Measurements from ENCODE around the gene CDH26.

GRCh38 chr20:60048634-60049521 lies 90.7 kb downstream of the CDH26 start:
- no peak for TF ChIP-seq NR3C1 (CRISPR knock-in tag; conservative IDR thresholded peaks at IDR 0.05; ENCODE audit: low read depth)
- TF ChIP-seq, protein P1, sequence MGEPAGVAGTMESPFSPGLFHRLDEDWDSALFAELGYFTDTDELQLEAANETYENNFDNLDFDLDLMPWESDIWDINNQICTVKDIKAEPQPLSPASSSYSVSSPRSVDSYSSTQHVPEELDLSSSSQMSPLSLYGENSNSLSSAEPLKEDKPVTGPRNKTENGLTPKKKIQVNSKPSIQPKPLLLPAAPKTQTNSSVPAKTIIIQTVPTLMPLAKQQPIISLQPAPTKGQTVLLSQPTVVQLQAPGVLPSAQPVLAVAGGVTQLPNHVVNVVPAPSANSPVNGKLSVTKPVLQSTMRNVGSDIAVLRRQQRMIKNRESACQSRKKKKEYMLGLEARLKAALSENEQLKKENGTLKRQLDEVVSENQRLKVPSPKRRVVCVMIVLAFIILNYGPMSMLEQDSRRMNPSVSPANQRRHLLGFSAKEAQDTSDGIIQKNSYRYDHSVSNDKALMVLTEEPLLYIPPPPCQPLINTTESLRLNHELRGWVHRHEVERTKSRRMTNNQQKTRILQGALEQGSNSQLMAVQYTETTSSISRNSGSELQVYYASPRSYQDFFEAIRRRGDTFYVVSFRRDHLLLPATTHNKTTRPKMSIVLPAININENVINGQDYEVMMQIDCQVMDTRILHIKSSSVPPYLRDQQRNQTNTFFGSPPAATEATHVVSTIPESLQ (CRISPR knock-in tag; IDR thresholded peaks at IDR 0.05) = no peak
- no peak for TF ChIP-seq FOXP4 (CRISPR knock-in tag; IDR thresholded peaks at IDR 0.05)
- TF ChIP-seq, protein P2, sequence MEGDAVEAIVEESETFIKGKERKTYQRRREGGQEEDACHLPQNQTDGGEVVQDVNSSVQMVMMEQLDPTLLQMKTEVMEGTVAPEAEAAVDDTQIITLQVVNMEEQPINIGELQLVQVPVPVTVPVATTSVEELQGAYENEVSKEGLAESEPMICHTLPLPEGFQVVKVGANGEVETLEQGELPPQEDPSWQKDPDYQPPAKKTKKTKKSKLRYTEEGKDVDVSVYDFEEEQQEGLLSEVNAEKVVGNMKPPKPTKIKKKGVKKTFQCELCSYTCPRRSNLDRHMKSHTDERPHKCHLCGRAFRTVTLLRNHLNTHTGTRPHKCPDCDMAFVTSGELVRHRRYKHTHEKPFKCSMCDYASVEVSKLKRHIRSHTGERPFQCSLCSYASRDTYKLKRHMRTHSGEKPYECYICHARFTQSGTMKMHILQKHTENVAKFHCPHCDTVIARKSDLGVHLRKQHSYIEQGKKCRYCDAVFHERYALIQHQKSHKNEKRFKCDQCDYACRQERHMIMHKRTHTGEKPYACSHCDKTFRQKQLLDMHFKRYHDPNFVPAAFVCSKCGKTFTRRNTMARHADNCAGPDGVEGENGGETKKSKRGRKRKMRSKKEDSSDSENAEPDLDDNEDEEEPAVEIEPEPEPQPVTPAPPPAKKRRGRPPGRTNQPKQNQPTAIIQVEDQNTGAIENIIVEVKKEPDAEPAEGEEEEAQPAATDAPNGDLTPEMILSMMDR (IDR thresholded peaks at IDR 0.05) = no peak
- no peak for TF ChIP-seq ZBTB21 (CRISPR knock-in tag; IDR thresholded peaks at IDR 0.05; ENCODE audit: borderline replicate concordance)
- no peak for TF ChIP-seq GTF2I (CRISPR knock-in tag; conservative IDR thresholded peaks at IDR 0.05)
- TF ChIP-seq, protein P3, sequence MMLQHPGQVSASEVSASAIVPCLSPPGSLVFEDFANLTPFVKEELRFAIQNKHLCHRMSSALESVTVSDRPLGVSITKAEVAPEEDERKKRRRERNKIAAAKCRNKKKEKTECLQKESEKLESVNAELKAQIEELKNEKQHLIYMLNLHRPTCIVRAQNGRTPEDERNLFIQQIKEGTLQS (CRISPR knock-in tag; conservative IDR thresholded peaks at IDR 0.05) = no peak
- TF ChIP-seq ZNF317 (CRISPR knock-in tag; IDR thresholded peaks at IDR 0.05; ENCODE audit: borderline replicate concordance, low read depth) = no peak
- TF ChIP-seq SOX15 (CRISPR knock-in tag; IDR thresholded peaks at IDR 0.05) = no peak

All from WTC11 (cell line).